Stimulated activated naive CD8-positive, alpha-beta T cell treated with anti-CD3 and anti-CD28 coated beads, Interleukin-15, Interleukin-2, amounts not matched to agents 100 ng/mL and 50 ng/mL, for 24 hours (primary cell): Measurements from ENCODE around the gene AGBL1.

ENCODE experiments used
- H3K27ac Mint-ChIP-seq: one replicate; pipeline ENCODE4 v1.8.0; 2021; ENCODE audit warnings: mild to moderate bottlenecking, mixed read lengths
- H3K27me3 Mint-ChIP-seq: one replicate; pipeline ENCODE4 v1.8.0; 2021; ENCODE audit warnings: mixed read lengths
- H3K36me3 Mint-ChIP-seq: one replicate; pipeline ENCODE4 v1.8.0; 2021; ENCODE audit warnings: low read depth, mixed read lengths
- H3K4me1 Mint-ChIP-seq: one replicate; pipeline ENCODE4 v1.8.0; 2021; ENCODE audit warnings: low read depth, mixed read lengths
- H3K4me3 Mint-ChIP-seq: one replicate; pipeline ENCODE4 v1.8.0; 2021; ENCODE audit warnings: mild to moderate bottlenecking, mixed read lengths
- H3K9me3 Mint-ChIP-seq: one replicate; pipeline ENCODE4 v1.8.0; 2021; ENCODE audit warnings: mixed read lengths

Gene AGBL1

GRCh38 chr15:86571873-86572272 is 492.2 kb downstream of the AGBL1 start:
- H3K27me3 Mint-ChIP-seq = no peaks in the 10 kb centered on the region
- no peaks in the 10 kb centered on the region for H3K36me3 Mint-ChIP-seq
- peaks cover 3% of the 10 kb centered on the region for H3K9me3 Mint-ChIP-seq
- H3K4me1 Mint-ChIP-seq = no peaks in the 10 kb centered on the region
- no peak overlapping the region for H3K27ac Mint-ChIP-seq
- no peak overlapping the region for H3K4me3 Mint-ChIP-seq

GRCh38 chr15:86572368-86572841 is 492.7 kb downstream of the AGBL1 start:
- Mint-ChIP-seq H3K4me3 (no peak overlapping the region), H3K27me3 (no peaks in the 10 kb centered on the region), H3K4me1 (no peaks in the 10 kb centered on the region), H3K36me3 (no peaks in the 10 kb centered on the region), H3K27ac (no peak overlapping the region), H3K9me3 (peaks cover 5% of the 10 kb centered on the region)

GRCh38 chr15:86573476-86573875 is 493.8 kb downstream of the AGBL1 start:
- H3K36me3 Mint-ChIP-seq = no peaks in the 10 kb centered on the region
- H3K9me3 Mint-ChIP-seq = peaks cover 6% of the 10 kb centered on the region

GRCh38 chr15:86588413-86588812 is 508.7 kb downstream of the AGBL1 start:
- no peak overlapping the region for H3K4me3 Mint-ChIP-seq
- H3K4me1 Mint-ChIP-seq = no peaks in the 10 kb centered on the region
- H3K27ac Mint-ChIP-seq = no peak overlapping the region
- no peaks in the 10 kb centered on the region for H3K27me3 Mint-ChIP-seq
- no peaks in the 10 kb centered on the region for H3K36me3 Mint-ChIP-seq
- H3K9me3 Mint-ChIP-seq = peaks cover 14% of the 10 kb centered on the region

More at GRCh38 chr15:86573476-86573875, 493.8 kb downstream of the AGBL1 start:
- H3K27me3 Mint-ChIP-seq = no peaks in the 10 kb centered on the region
- H3K4me3 Mint-ChIP-seq = no peak overlapping the region
- H3K27ac Mint-ChIP-seq = no peak overlapping the region
- no peaks in the 10 kb centered on the region for H3K4me1 Mint-ChIP-seq

DNA sequence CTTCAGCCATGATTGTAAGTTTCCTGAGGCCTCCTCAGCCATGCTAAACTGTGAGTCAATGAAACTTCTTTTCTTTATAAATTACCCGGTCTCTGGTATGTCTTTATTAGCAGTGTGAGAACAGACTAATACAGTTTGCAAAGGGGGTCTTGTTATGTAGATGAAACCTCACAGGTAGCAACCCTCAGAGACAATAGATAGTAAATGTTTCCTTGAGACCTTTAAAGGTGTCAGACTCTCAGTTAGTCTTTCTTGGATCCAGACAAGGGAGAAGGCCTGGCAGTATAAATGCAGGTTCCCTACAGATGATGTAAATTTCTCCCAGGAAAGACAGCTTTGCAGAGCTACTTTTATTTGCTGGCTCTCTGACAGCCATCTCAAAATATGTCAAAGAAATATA is 510.8 kb downstream of the AGBL1 start:
- H3K9me3 Mint-ChIP-seq = peaks cover 13% of the 10 kb centered on the region

GRCh38 chr15:86591158-86591557 is 511.5 kb downstream of the AGBL1 start:
- Mint-ChIP-seq H3K9me3 (peaks cover 13% of the 10 kb centered on the region), H3K27me3 (no peaks in the 10 kb centered on the region), H3K4me1 (no peaks in the 10 kb centered on the region), H3K36me3 (no peaks in the 10 kb centered on the region), H3K27ac (no peak overlapping the region), H3K4me3 (no peak overlapping the region)

More for the DNA sequence above, 510.8 kb downstream of the AGBL1 start:
- Mint-ChIP-seq H3K27me3 (no peaks in the 10 kb centered on the region), H3K4me1 (no peaks in the 10 kb centered on the region), H3K4me3 (no peak overlapping the region), H3K27ac (no peak overlapping the region), H3K36me3 (no peaks in the 10 kb centered on the region)

DNA sequence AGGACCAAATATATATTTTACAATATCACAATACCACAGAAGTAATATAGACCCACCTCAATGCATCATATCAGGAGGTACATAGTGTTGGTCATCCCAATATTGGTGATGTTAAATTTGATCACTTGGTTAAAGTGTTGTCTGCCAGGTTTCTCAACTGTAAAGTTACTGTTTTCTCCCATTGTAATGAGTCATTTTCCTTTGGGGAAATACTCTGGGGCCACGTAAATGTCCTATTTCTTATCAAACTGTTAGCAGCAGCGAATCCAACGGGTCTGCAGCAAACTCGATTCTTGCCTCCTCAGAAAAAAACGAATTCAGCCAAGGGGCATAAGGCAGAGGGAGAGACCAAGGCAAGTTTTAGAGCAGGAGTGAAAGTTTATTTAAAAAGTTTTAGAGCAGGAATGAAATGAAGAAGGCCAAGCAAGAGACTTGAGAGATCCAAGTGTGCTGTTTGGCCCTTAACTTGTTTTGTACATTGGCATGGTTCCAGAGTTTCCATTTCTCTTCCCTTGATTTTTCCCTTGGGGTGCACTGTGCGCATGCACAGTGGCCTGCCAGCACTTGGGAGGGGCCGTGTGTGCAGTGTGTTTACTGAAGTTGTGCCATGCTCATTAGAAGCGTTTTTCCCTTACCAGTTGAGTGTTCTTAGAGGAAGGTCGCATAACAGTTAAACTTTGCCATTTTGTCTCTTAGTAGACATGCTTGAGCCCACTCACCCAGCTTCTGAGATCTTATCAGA is 512.5 kb downstream of the AGBL1 start:
- Mint-ChIP-seq H3K4me1 (no peaks in the 10 kb centered on the region), H3K9me3 (peaks cover 17% of the 10 kb centered on the region), H3K36me3 (no peaks in the 10 kb centered on the region), H3K4me3 (no peak overlapping the region), H3K27me3 (no peaks in the 10 kb centered on the region), H3K27ac (no peak overlapping the region)

DNA sequence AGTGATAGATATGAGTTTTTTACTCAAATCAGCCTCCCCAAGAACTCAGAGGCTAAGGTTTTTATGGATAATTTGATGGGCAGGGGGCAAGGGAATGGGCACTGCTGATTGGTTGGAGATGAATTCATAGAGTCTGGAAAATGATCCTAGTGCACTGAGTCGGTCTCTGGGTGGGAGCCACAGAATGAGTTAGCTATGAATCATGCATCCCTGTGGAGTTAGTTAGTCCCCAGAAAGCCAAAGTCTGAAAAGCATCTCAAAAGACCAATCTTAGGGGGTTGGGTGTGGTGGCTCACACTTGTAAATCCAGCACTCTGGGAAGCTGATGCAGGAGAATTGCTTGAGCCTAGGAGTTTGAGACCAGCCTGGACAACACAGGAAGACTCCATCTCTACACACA is 516.1 kb downstream of the AGBL1 start:
- Mint-ChIP-seq H3K27ac (no peak overlapping the region), H3K36me3 (no peaks in the 10 kb centered on the region), H3K4me3 (no peak overlapping the region), H3K4me1 (no peaks in the 10 kb centered on the region), H3K27me3 (no peaks in the 10 kb centered on the region), H3K9me3 (peaks cover 12% of the 10 kb centered on the region)

DNA sequence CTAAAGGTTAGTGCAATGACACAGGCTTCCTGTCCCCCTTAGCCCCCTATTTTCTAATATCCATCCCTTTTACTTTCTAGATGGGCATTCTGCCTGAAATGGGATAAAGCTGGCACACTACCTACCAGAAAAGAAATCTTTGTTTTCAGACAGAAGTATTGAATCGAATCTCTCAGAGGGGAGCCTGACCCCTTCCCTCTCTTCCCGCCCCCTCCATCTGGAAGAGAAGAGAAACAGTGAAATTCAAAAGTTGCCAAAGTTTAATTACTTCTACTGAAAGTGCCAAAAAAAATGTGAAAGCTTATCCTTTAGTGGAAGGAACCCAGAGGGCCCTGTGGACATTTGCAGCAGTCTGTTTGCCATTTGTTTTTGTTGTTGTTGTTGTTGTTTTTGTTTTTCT is 523.8 kb downstream of the AGBL1 start:
- H3K9me3 Mint-ChIP-seq = no peaks in the 10 kb centered on the region
- H3K27me3 Mint-ChIP-seq = no peaks in the 10 kb centered on the region

DNA sequence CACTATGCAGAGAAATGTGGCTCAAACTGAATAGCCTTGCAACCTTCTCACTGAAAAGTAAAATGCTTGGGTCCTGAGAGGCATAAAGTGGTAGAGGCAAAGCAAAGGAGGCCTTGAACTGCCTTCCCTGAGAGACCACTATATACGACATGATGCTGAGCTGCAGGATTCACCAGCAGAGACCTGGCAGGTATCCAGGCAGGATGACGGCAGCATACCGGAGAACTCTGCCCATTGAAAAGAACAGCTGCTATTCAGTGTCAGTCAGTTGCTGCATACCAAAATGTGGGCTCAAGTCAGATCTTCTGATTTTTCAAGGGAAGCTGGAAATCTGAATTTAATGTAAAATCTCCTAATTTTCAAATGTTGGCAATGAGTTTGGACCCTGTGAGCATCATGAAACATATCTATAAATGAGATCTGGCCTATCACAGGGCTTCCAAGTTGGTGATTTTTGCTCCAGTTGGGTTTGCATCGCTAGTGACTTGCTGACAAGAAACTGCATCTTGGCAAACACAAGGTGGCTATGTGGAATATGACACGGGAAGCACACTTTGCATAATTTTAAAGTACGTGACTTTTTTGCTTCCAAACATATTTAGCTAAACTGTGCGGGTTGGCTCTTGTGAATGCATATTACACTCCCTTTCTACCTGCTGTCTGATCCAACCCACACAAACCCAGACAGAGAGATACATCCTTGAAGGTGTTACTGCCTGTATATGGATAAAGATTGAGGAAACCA is 529.0 kb downstream of the AGBL1 start:
- peaks cover 38% of the 10 kb centered on the region for H3K4me1 Mint-ChIP-seq
- H3K9me3 Mint-ChIP-seq = no peaks in the 10 kb centered on the region
- no peaks in the 10 kb centered on the region for H3K27me3 Mint-ChIP-seq
- no peak overlapping the region for H3K4me3 Mint-ChIP-seq
- no peak overlapping the region for H3K27ac Mint-ChIP-seq
- no peaks in the 10 kb centered on the region for H3K36me3 Mint-ChIP-seq

More for the DNA sequence above, 523.8 kb downstream of the AGBL1 start:
- Mint-ChIP-seq H3K4me3 (no peak overlapping the region), H3K36me3 (no peaks in the 10 kb centered on the region), H3K4me1 (no peaks in the 10 kb centered on the region), H3K27ac (no peak overlapping the region)

- no peaks in the 10 kb centered on the region for H3K9me3 Mint-ChIP-seq
- H3K4me1 Mint-ChIP-seq = peaks cover 38% of the 10 kb centered on the region
- H3K36me3 Mint-ChIP-seq = no peaks in the 10 kb centered on the region
- no peak overlapping the region for H3K27ac Mint-ChIP-seq
- H3K27me3 Mint-ChIP-seq = no peaks in the 10 kb centered on the region
- no peak overlapping the region for H3K4me3 Mint-ChIP-seq
Observed at GRCh38 chr15:86609275-86609674, 529.6 kb downstream of the AGBL1 start.

DNA sequence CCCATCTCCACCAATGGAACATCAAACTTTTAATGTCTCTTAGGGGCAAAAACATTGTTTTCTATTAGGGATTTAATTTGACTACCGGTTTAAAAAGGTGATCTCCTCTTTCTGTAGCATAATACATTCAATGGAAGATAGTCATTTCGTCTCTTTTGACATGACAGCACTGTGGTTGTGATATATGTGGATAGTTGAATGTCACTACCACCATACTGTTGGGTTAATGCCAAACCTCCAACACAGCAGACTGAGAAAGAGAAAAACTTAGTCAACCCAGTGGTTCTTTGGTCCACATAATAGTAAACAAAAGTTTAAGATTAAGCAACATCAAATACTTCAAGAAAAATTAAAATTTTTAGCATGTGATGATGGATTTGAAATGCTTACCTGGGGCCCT is 530.4 kb downstream of the AGBL1 start:
- H3K27me3 Mint-ChIP-seq = no peaks in the 10 kb centered on the region
- peaks cover 43% of the 10 kb centered on the region for H3K4me1 Mint-ChIP-seq
- no peaks in the 10 kb centered on the region for H3K9me3 Mint-ChIP-seq
- no peaks in the 10 kb centered on the region for H3K36me3 Mint-ChIP-seq
- no peak overlapping the region for H3K27ac Mint-ChIP-seq
- H3K4me3 Mint-ChIP-seq = no peak overlapping the region

GRCh38 chr15:86611417-86612040 is 531.9 kb downstream of the AGBL1 start:
- Mint-ChIP-seq H3K27me3 (no peaks in the 10 kb centered on the region), H3K4me3 (no peak overlapping the region), H3K27ac (peak overlapping the region; percentile 42), H3K9me3 (no peaks in the 10 kb centered on the region), H3K36me3 (no peaks in the 10 kb centered on the region), H3K4me1 (peaks cover 57% of the 10 kb centered on the region)

GRCh38 chr15:86615411-86615810 is 535.7 kb downstream of the AGBL1 start:
- Mint-ChIP-seq H3K4me1 (peaks cover 61% of the 10 kb centered on the region), H3K4me3 (no peak overlapping the region), H3K27ac (no peak overlapping the region)

GRCh38 chr15:86615816-86616215 is 536.1 kb downstream of the AGBL1 start:
- Mint-ChIP-seq H3K4me1 (peaks cover 61% of the 10 kb centered on the region), H3K27me3 (no peaks in the 10 kb centered on the region), H3K4me3 (no peak overlapping the region), H3K36me3 (no peaks in the 10 kb centered on the region), H3K9me3 (no peaks in the 10 kb centered on the region), H3K27ac (no peak overlapping the region)

More at GRCh38 chr15:86615411-86615810, 535.7 kb downstream of the AGBL1 start:
- Mint-ChIP-seq H3K36me3 (no peaks in the 10 kb centered on the region), H3K9me3 (no peaks in the 10 kb centered on the region), H3K27me3 (no peaks in the 10 kb centered on the region)
